GM12872 (cell line): ENCODE data around the gene CETN1.

Source experiments
- CTCF ChIP-seq: IDR thresholded peaks from 3 replicates; pipeline ENCODE4 v1.5.1; 2011; ENCODE audit warnings: low read depth, mild to moderate bottlenecking, low read length, moderate library complexity; ENCODE audit not compliant: insufficient read depth

The CETN1 gene

GRCh38 chr18:555705-556457 lies 24.3 kb upstream of the CETN1 start:
- no peak for TF ChIP-seq CTCF

GRCh38 chr18:564708-565561 lies 15.2 kb upstream of the CETN1 start:
- TF ChIP-seq CTCF: no peak

- TF ChIP-seq CTCF: no peak
Measured at GRCh38 chr18:565562-566061, 14.6 kb upstream of the CETN1 start.

GRCh38 chr18:567122-567521 lies 13.1 kb upstream of the CETN1 start:
- TF ChIP-seq CTCF: no peak

- no peak for TF ChIP-seq CTCF
Measured at GRCh38 chr18:568731-569130, 11.4 kb upstream of the CETN1 start.

GRCh38 chr18:570256-570655 lies 9.9 kb upstream of the CETN1 start:
- no peak for TF ChIP-seq CTCF

- no peak for TF ChIP-seq CTCF
Measured at GRCh38 chr18:570697-571096, 9.5 kb upstream of the CETN1 start.
